ENCODE data around the gene SMARCA2. TPM values are rescaled to one million over a fixed set of nuclear protein-coding genes. Genes with fewer than 3 reads are reported as not detected.

Gene SMARCA2
- total RNA-seq, 2 donors from 2014 or later, result 118 to 177 TPM

DNA sequence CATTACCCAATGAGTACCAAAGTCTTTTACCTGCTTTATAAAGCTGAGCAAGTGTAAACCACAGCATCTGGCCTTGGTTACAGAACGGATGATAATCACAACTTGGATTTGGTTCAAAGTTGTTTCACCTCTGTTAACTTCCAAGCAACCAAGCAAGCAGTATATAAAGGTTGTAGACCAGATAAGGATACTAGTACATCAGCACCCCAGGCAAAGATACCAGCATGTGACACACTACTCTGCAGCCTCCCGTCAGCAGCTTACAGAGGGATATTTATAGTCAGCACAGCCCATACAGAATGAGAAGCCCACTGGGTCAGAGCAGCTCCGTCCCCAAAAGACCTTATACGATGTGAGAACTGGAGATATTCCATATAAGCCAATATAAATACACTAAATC lies 193.3 kb downstream of the SMARCA2 start:
- Histone ChIP-seq H3K9me3 (no peaks in the 10 kb centered on the region), H3K4me1 (ENCODE audit: control insufficient read depth in 1 of 2, low read depth in 2 of 2) (no peaks in the 10 kb centered on the region), H3K27me3 (replicated peaks; ENCODE audit: insufficient read depth) (no peaks in the 10 kb centered on the region), H3K4me3 (no peak overlapping the region), H3K36me3 (no peaks in the 10 kb centered on the region), H3K27ac (no peak overlapping the region)
- TF ChIP-seq, protein P1, sequence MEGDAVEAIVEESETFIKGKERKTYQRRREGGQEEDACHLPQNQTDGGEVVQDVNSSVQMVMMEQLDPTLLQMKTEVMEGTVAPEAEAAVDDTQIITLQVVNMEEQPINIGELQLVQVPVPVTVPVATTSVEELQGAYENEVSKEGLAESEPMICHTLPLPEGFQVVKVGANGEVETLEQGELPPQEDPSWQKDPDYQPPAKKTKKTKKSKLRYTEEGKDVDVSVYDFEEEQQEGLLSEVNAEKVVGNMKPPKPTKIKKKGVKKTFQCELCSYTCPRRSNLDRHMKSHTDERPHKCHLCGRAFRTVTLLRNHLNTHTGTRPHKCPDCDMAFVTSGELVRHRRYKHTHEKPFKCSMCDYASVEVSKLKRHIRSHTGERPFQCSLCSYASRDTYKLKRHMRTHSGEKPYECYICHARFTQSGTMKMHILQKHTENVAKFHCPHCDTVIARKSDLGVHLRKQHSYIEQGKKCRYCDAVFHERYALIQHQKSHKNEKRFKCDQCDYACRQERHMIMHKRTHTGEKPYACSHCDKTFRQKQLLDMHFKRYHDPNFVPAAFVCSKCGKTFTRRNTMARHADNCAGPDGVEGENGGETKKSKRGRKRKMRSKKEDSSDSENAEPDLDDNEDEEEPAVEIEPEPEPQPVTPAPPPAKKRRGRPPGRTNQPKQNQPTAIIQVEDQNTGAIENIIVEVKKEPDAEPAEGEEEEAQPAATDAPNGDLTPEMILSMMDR (IDR thresholded peaks at IDR 0.05), result no peak
- no peak for ATAC-seq (ENCODE audit: insufficient number of reproducible peaks, low FRiP score, low read depth)
- DNase-seq (ENCODE audit: low spot score), result no peak

DNA sequence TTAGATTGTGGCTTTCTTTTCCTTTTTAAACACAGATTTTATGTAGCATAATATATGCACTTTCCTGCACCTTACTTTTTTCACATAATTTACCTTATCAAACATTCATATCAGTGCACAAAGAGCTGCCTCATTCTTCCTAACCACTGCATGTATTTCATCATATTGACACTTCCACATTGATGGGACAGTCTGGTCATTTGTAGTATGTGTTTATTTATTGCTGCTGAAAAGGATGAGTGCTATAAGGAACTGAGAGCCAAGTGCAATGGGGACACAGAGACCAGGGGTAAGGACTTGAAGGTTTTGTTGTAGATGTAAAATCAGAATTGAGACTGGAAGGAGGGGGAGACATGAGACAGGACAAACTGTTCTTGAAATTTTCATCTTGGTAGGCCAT lies 193.8 kb downstream of the SMARCA2 start:
- TF ChIP-seq, protein P1 (IDR thresholded peaks at IDR 0.05), result no peak
- no peak for DNase-seq (ENCODE audit: low spot score)
- H3K27me3 ChIP-seq (replicated peaks; ENCODE audit: insufficient read depth), result no peaks in the 10 kb centered on the region
- no peak overlapping the region for H3K27ac ChIP-seq
- H3K9me3 ChIP-seq, result no peaks in the 10 kb centered on the region
- peaks cover 0 to 3% of the 10 kb centered on the region in 2 donors for H3K4me1 ChIP-seq (ENCODE audit: control insufficient read depth in 1 of 2, low read depth in 2 of 2)
- no peak overlapping the region for H3K4me3 ChIP-seq
- H3K36me3 ChIP-seq, result no peaks in the 10 kb centered on the region
- ATAC-seq (ENCODE audit: insufficient number of reproducible peaks, low FRiP score, low read depth), result no peak

DNA sequence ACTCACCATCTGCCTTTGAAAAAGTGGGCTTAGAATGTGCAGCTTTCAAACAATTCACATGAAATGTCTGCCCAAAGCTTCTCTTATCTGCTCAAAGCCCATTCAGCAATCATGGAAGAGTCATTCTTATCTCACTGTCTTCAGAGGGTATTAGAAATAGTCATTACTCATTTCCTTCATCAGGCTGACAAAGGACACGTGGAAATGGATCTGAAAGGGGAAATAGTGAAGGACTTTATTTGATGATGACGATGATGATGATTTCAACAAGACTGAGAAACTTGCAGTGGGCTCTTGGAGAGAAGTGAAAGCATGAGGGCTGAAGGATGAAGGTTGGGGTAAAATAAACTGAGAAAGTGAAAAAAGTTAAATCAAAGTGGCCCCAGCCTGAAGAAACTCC lies 194.3 kb downstream of the SMARCA2 start:
- ATAC-seq (ENCODE audit: insufficient number of reproducible peaks, low FRiP score, low read depth) (no peak), DNase-seq (ENCODE audit: low spot score) (no peak)
- Histone ChIP-seq H3K36me3 (no peaks in the 10 kb centered on the region), H3K27ac (no peak overlapping the region), H3K4me1 (ENCODE audit: control insufficient read depth in 1 of 2, low read depth in 2 of 2) (peaks cover 0 to 7% of the 10 kb centered on the region in 2 donors), H3K27me3 (replicated peaks; ENCODE audit: insufficient read depth) (no peaks in the 10 kb centered on the region), H3K9me3 (no peaks in the 10 kb centered on the region), H3K4me3 (no peak overlapping the region)
- TF ChIP-seq, protein P1 (IDR thresholded peaks at IDR 0.05), result no peak

DNA sequence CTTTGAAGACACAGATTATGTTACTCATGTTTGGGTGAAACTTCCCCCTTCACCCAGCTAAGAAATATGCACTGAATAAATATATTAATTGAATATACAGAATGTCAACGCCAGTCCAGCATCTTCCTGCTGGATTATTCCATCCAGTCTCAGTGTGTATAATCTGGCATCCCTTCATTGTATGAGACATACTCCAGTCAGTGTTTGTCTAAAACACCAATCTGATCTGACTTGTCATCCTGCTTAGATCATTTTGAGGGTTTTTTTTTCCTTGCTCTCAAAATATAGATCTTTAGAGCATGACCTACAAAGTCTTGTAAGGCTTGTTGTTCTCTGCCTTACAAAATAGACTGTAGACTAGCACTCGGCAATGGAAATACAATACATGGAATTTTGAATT lies 195.1 kb downstream of the SMARCA2 start:
- Histone ChIP-seq H3K27me3 (replicated peaks; ENCODE audit: insufficient read depth) (no peaks in the 10 kb centered on the region), H3K27ac (no peak overlapping the region), H3K4me1 (ENCODE audit: control insufficient read depth in 1 of 2, low read depth in 2 of 2) (peaks cover 0 to 8% of the 10 kb centered on the region in 2 donors), H3K36me3 (no peaks in the 10 kb centered on the region), H3K4me3 (no peak overlapping the region), H3K9me3 (no peaks in the 10 kb centered on the region)
- no peak for ATAC-seq (ENCODE audit: insufficient number of reproducible peaks, low FRiP score, low read depth)
- no peak for DNase-seq (ENCODE audit: low spot score)
- TF ChIP-seq, protein P1 (IDR thresholded peaks at IDR 0.05), result no peak

DNA sequence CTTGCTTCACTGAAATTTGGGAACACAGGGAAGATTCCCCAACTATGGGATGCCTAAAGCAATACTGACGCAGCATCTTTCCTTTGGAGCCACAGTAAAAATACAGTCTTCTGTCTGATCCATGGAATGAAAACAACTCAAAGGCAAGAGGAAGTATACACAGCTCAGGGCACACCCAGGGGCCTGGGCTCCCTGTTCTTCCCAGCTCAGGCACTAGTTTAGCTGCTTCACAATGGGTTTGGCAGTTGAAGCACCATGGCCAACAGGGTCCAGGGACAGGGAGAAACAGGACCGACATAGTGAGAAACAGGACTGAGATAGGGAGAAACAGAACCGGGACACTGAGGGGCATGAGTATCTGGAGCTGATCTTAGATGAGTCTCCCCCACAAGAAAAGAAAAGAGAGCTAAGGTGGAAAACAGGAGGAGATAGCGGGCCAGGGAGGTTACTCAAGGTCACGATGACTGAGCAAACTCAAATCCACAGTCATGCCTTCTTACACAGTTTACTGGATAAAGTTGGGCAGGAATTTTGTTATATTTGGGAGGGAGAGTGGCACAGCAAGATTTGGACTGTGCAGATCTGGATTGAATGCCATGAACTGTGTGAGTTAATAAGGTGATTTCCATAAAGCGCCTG lies 198.8 kb downstream of the SMARCA2 start:
- Histone ChIP-seq H3K27ac (no peak overlapping the region), H3K27me3 (replicated peaks; ENCODE audit: insufficient read depth) (no peaks in the 10 kb centered on the region), H3K4me3 (no peak overlapping the region), H3K9me3 (no peaks in the 10 kb centered on the region), H3K4me1 (ENCODE audit: control insufficient read depth in 1 of 2, low read depth in 2 of 2) (peaks cover 0 to 8% of the 10 kb centered on the region in 2 donors), H3K36me3 (no peaks in the 10 kb centered on the region)
- TF ChIP-seq, protein P1 (IDR thresholded peaks at IDR 0.05), result no peak
- DNase-seq (ENCODE audit: low spot score) (no peak), ATAC-seq (ENCODE audit: insufficient number of reproducible peaks, low FRiP score, low read depth) (no peak)
